Middle frontal gyrus (tissue), 1 donor: Measurements from ENCODE around the gene EIF4EBP2.

Experiments used
- DNase-seq: peaks from one replicate; pipeline ENCODE4 v3.0.0-alpha.2; 2015; ENCODE audit warnings: low spot score; ENCODE audit errors: extremely low spot score

EIF4EBP2 gene, protein sequence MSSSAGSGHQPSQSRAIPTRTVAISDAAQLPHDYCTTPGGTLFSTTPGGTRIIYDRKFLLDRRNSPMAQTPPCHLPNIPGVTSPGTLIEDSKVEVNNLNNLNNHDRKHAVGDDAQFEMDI

DNA sequence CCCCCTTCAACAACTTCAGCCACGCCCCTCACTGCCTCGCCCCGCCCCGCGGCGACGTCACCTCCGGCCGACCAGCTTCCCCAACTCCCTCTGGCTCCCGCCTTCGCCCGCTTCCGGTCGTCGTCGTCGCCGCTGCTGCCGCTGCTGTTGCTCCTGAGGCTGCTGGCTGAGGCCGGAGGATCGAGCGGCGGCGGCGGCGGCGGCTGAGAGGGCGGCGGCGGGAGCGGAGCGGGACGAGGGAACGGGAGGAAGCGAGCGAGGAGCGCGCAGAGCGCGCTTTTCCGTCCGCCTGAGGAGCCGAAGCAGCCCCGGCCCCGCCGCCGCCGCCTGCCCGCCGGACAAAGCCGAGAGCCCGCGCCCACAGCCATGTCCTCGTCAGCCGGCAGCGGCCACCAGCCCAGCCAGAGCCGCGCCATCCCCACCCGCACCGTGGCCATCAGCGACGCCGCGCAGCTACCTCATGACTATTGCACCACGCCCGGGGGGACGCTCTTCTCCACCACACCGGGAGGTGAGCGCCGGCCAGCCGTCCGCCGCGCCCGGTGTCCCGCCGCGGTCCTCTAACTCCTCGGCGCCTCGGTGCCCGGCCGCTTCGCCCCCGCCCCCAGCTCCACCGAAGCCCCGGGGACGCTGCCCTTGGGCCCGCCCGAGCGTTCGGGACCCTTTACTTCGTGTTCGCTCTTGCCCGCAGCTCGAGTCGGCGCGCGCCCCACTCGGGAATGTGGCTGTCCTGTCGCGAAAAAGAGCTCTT lies at the start of gene EIF4EBP2:
EIF4EBP2 (plus strand) TSS at position 110 of the 751 bp plus-strand sequence; CDS start at position 367, 257 bp downstream.
- DNase-seq = peak; percentile 87

DNA sequence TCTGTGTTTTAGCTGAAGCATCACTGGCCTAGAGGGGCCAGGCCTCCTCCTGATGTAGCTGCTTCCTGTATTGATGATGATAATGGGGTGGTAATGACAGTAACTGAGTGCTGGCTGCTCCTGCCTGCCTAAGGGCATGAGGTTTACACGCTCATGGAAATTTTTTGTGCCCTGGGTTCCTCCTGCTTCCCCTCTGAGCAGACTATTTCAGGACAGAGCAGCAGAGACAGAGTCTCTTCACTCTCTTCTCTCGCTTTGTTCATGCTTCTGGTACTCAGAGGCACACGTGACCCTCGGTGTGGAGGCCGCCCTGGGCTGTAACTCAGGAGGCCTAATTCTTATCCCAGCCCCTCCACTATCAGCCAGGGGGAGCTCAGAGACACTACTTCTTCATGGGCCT lies 49.4 kb upstream of the EIF4EBP2 start:
- no peak for DNase-seq

DNA sequence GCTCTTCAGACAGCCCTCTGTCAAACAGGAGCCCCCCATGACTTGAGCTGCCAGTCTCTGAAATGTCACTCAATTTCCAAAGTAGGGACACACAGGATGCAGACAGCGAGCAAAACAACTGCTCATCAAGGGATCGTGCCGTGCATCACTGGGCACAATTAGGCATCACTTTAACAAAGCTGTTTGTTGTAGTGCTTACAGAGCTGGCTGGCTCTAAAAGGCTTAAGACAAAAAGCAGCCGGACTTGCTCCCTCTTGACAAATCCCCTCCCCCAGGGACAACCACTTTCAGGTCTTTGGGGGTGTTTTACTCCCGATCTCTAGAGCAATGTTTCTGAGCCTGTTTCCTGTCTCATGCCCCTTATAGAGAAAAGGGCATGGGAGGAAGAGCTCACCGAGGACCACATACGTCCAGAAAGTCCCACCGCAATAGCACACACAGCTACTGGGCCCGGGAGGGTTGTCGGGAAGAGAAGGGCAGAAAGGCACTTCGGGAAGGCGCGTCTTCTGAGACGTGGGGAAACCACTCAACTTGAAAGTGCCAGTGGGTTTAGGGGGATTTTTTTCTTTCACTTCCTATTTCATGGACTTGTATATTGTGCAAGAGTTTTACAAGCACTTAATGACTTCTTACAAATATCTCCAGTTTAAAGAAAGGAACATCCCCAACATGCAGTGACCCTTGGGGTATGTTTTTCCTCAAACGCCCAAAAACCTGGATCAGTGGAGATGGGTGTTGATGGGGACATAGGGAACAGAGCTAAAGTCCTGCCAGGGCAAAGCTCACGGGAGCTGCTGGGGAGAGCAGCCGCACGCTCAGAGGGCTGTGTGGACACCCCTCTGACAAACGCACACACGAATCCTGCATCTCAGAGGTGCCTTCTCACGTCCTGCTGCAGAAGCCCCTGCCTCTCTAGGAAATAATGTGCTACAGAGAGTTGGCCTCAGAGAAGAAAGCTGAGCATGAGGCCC lies 48.6 kb upstream of the EIF4EBP2 start:
- no peak for DNase-seq

DNA sequence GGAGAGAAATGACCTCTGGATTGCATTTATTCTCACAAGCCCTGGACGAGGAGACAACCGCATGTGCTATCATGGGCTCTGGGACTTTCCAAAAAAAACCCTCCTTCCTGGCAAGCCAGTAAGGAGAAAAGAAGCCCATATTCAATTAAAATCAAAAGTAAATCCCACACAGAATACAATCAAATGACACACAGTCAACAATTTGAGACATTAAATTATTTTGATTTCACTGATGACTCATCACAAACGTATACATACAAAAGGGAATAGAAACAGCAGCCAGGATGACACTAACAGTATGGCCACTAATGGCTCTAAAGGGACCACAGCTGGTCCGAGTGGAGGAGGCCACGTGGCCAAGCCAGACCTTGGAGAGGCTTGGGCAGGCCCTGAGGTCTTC lies 46.4 kb upstream of the EIF4EBP2 start:
- no peak for DNase-seq

DNA sequence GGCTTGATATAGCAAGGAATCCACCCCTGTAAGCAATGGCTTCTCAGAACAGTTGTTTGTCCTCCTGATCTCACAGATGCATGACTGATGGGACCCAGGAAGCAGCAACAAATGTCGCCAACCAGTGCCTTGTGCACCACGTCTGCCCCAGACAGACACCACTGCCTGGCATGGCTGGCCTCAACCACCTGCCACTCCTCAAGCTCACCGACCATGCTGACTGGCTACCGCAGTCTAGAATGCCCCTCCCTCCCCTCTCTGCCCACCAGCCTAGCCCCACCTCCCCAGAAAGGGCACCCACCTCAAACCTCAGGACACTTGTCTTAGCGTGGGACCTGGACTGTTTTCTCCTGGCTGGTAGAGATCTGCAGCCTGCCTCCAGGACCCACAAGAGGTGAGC lies 45.5 kb upstream of the EIF4EBP2 start:
- DNase-seq = no peak

DNA sequence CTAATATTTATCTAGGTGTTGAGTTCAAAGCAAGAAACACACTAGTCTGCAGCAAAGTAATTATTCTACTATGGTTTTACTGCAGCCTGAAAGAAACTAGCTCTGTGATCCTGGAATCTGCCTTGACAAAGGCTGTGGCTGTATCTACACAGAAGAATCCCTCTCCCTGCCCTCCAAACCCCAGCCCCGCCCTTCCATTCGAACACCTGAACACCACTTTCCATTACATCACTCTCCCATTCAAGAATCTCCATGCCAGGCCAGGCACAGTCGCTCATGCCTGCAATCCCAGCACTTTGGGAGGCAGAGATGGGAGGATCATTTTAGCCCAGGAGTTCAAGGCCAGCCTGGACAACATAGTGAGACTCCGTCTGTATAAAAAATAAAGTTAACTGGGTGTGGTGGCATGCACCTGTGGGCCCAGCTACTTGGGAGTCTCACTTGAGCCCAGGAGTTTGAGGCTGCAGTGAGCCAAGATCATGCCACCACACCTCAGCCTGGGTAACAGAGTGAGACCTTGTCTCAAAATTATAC lies 44.9 kb upstream of the EIF4EBP2 start:
- DNase-seq = no peak

DNA sequence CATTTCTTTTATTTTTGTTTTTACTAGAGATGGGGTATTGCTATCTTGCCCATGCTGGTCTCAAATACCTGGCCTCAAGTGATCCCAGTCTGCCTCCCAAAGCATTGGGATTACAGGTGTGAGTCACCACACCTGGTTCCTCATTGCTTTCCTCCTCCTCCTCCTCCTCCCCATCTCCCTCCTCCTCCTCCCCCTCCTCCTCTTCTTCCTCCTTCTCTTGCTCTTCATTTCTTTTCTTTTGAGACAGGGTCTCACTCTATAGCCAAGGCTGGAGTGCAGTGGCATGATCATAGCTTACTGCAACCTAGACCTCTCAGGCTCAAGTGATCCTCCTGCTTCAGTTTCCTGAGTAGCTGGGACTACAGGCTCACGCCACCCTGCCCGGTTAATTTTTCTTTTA lies 43.7 kb upstream of the EIF4EBP2 start:
- no peak for DNase-seq

DNA sequence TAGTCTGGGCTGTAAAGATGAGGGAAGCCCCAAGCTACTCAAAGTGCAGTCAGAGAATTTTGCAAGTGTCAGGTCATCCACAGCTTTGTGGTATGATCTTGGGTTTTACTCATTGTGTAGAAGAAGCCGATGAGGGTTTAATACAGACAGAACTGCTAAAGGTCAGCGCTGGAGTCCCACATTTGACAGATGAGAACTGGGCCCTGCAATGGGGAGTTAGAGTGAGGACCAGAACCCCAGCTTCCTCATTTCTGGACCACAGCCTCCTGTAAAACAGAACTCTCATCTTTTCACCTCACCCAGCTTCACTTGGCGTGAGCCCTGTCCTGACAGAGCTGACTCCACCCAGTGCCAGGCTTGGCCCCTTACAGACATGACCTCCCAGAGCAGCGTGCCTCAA lies 41.6 kb upstream of the EIF4EBP2 start:
- DNase-seq = no peak

DNA sequence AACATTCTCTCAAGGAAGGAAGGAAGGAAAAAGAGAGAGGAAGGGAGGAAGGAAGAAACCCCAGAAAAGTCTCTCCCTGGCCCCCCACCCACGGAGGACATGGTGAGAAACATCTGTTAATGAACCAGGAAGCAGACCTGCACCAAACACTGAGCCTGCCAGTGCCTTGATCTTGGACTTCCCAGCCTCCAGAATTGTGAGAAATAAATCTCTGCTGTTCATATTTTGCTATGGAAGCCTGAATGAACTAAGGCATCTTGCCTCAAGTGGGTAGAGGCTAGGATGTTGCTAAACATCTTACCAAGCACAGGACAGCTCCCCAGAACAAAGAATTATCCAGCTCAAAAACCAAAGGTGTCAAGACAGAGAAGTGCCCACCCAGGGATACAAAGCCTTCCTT lies 40.7 kb upstream of the EIF4EBP2 start:
- DNase-seq = no peak

DNA sequence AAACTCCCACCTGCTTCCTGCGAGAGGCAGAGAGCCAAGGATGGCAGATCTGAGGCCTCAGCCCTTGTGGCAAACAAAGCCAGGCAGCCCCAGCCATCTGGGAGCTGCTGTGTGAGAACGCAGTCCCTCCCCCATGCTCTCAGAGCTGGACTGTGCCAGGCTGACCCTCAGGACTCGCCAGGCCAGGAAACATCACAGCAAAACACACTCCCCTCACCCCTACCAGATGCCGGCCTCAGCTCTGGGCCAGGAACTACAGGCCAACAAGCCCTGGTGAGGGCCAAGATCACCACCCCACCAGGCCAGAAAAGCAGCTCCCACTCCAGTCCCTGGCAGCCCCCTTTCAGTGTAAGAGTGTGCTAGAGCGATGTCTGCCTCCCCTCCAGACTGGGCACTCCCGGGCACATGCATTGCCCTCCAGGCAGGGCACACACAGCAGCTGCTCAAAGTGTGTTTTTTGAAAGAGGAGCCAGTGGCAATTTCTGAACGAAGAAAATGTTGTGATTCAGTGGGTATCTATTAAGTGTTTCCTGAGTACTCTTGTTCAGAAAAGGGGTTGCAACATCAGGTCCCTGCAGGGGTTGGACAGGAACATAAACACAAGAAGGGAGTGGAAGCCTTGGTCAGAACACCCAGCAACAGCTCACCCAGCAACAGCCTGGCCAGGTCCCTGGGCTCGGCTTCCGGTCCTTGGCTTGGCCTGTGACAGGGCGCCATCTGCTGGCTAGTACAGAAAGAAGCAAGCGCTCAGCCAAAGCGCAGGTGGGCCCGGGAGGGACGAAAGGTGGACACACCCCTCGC lies 39.8 kb upstream of the EIF4EBP2 start:
- peak; percentile 86 for DNase-seq

DNA sequence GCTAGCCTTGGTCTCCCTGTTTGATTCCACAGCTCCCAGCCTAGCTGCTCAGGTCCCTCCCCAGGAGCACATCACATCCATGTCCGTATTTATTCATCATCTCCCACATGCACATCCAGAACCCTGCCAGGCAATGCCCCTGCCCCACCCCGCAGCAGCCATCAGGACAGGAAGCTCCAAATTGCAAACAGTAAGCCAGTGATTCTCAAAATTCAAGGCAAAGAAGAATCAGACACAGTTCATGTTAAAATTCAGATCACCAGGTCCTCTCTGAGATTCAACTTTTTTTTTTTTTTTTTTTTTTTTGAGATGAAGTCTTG lies 39.2 kb upstream of the EIF4EBP2 start:
- DNase-seq = no peak

DNA sequence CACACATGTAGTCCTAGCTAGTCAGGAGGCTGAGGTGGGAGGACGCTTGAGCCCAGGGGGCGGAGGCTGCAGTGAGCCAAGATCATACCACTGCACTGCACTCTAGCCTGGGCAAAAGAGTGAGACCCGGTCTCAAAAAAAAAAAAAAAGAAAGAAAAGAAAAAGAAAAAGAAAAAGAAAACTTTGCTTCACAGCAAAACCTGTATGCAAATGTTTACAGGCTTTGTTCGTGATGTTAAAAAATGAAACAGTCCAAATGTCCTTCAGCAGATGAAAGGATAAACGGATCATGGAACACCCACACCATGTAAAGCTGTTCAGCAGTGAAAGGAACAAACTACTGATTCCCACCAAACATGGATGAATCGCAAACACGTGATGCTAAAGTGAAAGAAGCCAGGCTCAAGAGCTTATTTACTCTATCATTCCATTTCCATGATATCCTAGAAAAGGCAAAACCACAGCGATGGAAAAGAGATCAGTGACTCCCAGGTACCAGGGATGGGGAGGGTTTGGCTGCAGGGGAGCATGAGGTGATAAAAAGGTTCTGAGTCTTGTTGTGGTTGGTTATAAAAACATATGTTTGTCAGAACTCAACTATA lies 36.6 kb upstream of the EIF4EBP2 start:
- DNase-seq = no peak

DNA sequence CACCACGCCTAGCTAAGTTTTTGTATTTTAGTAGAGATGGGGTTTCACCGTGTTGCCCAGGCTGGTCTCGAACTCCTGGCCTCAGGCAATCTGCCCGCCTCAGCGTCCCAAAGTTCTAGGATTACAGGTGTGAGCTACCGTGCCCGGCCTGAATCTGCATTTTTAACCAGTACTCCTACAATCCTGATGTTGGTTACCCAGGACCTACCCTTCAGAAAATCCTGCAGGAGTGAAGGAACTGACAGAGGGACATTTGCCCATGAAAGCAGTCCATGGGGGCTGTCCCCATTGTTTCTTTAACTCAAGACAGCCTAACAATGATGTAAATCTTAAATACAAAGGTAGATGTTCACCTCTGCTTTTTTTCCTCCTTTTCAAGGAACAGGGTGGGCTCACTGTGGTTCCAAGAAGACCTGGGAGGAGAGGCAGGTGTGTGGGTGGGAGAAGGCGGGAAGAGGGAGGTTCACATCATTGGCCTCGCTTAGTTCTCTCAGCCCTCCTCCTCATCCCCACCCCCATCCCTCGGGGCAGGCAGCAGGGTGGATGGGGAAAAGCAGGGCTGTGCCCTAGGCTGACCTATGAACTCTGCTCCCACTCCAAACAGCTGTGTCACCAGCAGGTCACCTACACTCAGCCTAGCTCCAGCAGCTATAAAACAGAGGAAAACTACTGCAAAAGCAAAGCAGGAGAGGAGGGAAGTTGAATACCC lies 35.0 kb upstream of the EIF4EBP2 start:
- DNase-seq = no peak

DNA sequence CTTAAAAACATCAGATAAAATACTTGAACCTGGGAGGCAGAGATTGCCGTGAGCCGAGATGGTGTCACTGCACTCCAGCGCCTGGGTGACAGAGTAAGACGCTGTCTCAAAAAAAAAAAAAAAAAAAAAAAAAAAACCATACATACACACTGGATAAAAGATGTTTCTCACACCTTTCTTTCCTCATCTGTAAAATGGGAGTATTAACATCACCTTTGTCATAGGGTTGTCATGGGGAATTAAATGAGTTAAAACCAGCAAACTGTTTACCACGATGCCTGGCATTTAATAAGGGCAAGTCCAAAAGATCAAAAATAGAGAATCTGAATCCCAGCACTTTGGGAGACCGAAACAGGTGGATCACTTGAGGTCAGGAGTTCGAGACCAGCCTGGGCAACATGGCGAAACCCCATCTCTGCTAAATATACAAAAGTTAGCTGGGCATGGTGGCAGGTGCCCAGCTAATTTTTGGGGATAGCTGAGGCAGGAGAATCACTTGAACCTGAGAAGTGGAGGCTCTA lies 34.4 kb upstream of the EIF4EBP2 start:
- no peak for DNase-seq

DNA sequence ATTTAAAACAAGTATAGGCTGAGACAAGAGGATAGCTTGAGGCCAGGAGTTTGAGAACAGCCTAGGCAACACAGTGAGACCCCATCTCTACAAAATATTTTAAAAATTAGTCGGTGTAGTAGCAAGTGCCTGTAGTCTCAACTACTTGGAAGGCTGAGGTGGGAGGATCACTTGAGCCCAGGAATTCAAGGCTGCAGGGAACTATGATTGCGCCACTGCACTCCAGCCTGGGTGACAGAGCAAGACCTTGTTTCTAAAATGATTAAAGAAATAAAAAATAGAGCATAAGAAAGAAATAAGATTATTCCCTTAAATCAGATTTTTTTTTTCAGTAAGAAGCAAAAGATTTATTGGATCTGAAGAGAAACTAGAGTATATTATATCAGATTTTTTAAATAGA lies 33.2 kb upstream of the EIF4EBP2 start:
- DNase-seq = no peak

DNA sequence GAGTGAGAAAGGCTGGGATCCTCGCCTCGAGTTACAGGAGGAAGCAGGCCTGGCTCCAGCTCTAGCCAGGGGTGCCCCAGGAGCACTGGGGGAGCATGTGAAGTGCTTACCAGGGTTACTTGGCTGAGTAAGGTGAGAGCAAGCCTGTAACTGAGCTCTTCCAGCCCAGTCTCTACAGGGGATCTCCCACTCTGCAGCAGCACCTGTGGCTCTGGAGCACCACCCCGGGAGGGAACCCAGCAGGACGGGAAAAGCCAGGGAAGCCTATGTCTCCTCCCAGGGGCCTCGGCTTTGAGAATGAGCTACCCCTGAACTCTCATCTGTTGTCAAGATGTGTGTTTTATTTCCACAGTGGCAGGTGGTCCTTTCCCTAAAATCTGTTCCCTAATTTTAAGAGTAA lies 32.1 kb upstream of the EIF4EBP2 start:
- no peak for DNase-seq

DNA sequence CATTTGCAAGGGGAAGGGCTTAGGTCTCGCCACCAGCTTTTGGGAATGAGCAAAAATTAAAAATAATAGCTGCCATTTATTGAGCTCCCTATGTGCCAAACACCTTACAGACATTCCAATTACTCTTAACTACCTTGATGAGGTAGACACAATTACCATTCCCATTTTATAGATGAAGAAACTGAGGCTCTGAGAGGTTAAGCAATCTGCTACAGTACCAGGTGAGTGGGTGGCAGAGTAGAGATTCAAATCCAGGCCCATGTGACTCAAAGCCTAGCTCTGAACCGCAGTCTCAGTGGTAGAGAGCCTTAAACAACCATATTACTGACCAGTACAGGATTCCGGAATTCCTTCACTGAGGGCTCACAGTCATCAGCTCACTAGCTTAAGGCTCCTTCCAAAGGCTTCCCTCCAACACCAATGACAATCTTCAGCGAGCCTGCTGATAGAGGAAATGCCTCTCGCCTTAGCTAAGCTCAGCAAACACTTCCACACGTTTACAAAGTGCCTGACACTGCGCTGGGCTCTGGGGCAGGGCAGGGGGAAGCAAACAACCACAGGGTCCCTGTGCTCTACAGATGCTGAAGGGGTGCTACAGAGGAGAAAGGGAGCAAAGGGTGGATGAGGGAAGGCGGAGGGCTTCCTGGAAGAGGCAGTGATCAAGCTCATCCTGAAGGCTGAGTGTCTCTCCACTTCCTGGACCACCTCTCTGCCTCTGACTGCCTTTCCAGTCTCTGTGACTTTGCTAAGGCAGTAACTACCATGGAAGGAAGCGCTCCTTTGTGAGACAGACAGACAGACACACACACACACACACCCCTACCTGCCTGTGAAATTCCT lies 28.9 kb upstream of the EIF4EBP2 start:
- DNase-seq = no peak

DNA sequence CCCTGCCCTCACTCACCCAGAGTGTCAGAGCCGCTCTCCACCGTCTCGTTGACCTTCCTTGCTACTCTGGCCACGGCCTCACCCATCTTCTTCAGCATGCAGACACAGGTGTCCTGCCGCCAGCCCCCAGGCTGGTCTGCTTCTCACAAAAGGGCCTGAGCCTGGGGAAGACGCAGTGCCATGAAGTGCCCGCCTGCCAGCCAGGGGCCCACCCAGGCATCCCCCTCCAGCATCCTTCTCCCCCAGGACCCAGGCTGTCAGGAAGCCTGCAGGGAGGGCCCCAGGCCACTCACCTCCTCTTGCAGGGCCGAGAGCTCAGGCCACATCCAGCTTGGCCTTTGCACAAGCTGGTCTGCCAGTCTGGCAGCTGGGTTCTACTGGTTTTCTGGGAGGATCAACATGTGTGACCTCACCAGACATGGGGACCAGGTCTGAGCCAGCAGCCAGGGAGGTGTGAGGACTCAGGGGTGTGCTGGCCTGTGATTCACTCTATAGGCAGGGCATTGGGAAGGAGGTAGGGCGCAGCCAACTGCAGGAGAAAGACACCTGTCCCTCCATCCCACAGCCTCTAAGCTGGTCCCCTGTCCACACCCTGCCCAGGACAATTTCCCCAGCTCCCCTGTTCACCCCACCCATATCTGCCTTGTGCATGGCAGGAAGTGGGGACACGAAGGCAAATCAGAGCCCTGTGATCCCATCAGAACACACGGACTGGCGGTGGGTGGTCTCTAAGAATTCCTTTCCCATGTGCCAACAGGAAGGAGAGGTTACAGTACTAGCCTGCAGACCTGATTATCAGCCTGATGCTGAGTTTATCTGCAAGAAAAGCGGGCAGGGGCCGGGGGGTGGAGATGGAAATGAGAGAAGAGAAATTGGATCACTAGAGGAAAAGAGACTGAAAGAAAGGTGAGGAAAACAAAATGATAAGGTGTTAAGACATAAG lies 27.2 kb upstream of the EIF4EBP2 start:
- no peak for DNase-seq
